ENCODE data around the gene NRARP.

DNA sequence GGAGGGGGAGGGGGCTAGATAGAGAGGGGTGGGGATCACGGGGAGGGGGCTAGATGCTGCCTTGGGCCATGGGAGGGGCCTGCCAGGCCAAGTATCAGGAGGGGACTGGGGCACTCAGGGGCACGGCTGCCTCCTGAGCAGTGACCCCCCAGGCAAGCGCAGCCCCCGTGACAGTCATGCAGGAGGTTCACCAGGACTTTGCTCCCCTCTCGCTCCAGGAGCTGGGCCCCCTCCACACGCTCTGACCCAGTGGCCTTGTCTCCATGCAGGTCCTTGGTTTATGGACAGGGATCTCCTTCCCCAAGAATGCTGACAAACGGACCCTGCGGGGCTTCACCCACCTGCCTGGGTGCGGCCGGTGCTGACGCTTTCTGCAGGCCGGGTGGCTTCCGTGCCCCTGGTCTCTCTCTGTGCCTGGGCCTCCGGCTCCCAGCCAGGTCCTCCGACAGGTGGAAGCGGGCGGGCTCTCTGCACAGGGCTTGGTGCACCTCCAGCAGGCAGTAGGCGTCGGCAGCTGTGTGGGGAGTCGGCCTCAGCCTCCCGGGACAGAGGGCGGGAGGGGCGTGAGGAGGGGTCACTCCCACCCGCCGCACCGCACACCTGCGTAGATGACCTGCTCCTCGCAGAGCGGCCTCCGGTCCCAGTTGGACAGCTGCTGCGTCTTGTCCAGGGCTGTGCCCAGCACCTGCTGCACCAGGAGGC, 46.8 kb upstream of the NRARP start:
- TF ChIP-seq, protein P1, sequence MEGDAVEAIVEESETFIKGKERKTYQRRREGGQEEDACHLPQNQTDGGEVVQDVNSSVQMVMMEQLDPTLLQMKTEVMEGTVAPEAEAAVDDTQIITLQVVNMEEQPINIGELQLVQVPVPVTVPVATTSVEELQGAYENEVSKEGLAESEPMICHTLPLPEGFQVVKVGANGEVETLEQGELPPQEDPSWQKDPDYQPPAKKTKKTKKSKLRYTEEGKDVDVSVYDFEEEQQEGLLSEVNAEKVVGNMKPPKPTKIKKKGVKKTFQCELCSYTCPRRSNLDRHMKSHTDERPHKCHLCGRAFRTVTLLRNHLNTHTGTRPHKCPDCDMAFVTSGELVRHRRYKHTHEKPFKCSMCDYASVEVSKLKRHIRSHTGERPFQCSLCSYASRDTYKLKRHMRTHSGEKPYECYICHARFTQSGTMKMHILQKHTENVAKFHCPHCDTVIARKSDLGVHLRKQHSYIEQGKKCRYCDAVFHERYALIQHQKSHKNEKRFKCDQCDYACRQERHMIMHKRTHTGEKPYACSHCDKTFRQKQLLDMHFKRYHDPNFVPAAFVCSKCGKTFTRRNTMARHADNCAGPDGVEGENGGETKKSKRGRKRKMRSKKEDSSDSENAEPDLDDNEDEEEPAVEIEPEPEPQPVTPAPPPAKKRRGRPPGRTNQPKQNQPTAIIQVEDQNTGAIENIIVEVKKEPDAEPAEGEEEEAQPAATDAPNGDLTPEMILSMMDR (IDR thresholded peaks at IDR 0.05) = no peak
- TF ChIP-seq POLR2AphosphoS5 (IDR thresholded peaks at IDR 0.05) (no peak), POLR2A (IDR thresholded peaks at IDR 0.05) (no peak)

All from upper lobe of left lung (tissue), 4 donors.